Measurements from ENCODE around the gene RTL9.

Gene RTL9

GRCh38 chrX:110407910-110408545 lies 49.4 kb downstream of the RTL9 start:
- DNase-seq = no peak
